K562 (cell line): ENCODE measurements around the gene LRRC71. TPM values are rescaled to one million over a fixed set of nuclear protein-coding genes. Genes with fewer than 3 reads are reported as not detected.

Source experiments
- ATAC-seq: fragments of 200-7000 bp; cut with Tn5 transposase; 3 replicates; pipeline ENCODE4 v1.9.1; 2020; ENCODE audit warnings: moderate library complexity
- BruUV-seq: library from RNA; stranded (reverse); fragments of 400-500 nt; replicated peaks from 2 replicates; lab custom pipeline; 2021; lab: Mats Ljungman, UMichigan
- CTCF ChIA-PET: fragments of 300-600 bp; formaldehyde crosslinking; extraction: SDS; loops from one replicate; lab custom pipeline; 2021; ENCODE audit warnings: low intra/inter-chr PET ratio; lab: Yijun Ruan, JAX
- POLR2A ChIA-PET: fragments of 300-600, 350-650 bp; sonication (Branson Sonifier 250); formaldehyde crosslinking; extraction: SDS; loops from one replicate; lab custom pipeline; 2021; ENCODE audit warnings: antibody characterized with exemption, inconsistent platforms; lab: Yijun Ruan, JAX
- DNase-seq, 4 experiments: peaks; one replicate each; pipeline versions ENCODE4 v3.0.0 to v3.0.0-alpha.2; 2011 to 2018; ENCODE audit warnings: low spot score in 3 of 4, mixed read lengths in 3 of 4; ENCODE audit errors: extremely low read depth in 1 of 4
- FAIRE-seq: peaks from 2 replicates; lab custom pipeline; 2011; peaks lifted over from hg19 to GRCh38; lab: Jason Lieb, UNC
- H2AFZ ChIP-seq: 2 replicates; pipeline ENCODE4 v1.6.0; 2011; ENCODE audit warnings: low read depth, low read length, control low read depth, inconsistent platforms
- H3K27ac ChIP-seq: fragments of 200-600 bp; 3 replicates; pipeline ENCODE4 v1.8.0; 2011; ENCODE audit warnings: low read depth, mild to moderate bottlenecking, control low read depth, inconsistent platforms, low read length, moderate library complexity, mixed read lengths; ENCODE audit errors: extremely low read depth
- H3K27me3 ChIP-seq, 2 experiments: fragments of 300-600 bp in 1 of 2; 2 replicates in 1 of 2; 3 replicates in 1 of 2; pipeline versions ENCODE4 v1.6.0 to v1.8.0; 2011; ENCODE audit warnings: inconsistent platforms in 2 of 2, low read length in 2 of 2, mild to moderate bottlenecking in 1 of 2, mixed read lengths in 1 of 2, moderate library complexity in 1 of 2; ENCODE audit not compliant: control insufficient read depth in 2 of 2, insufficient read depth in 2 of 2
- H3K36me3 ChIP-seq: fragments of 300-600 bp; 3 replicates; pipeline ENCODE4 v1.8.0; 2011; ENCODE audit warnings: mild to moderate bottlenecking, low read length, inconsistent platforms; ENCODE audit not compliant: control insufficient read depth, insufficient read depth
- H3K4me1 ChIP-seq, 2 experiments: fragments of 200-600 bp in 1 of 2; replicated peaks in 1 of 2; 2 replicates in 1 of 2; 3 replicates in 1 of 2; pipeline versions ENCODE4 v1.5.1 to v1.8.0; 2011; ENCODE audit warnings: inconsistent platforms in 2 of 2, low read length in 2 of 2, mild to moderate bottlenecking in 1 of 2, mixed read lengths in 1 of 2, moderate library complexity in 1 of 2; ENCODE audit not compliant: control insufficient read depth in 2 of 2, insufficient read depth in 2 of 2
- H3K4me2 ChIP-seq: 2 replicates; pipeline ENCODE4 v1.6.1; 2011; ENCODE audit warnings: low read length, control low read depth, inconsistent platforms, mixed read lengths; ENCODE audit not compliant: insufficient read depth
- H3K4me3 ChIP-seq: fragments of 200-600 bp; sonication (generic), shearing (Covaris generic); 2 replicates; pipeline ENCODE4 v1.5.1; 2016; ENCODE audit warnings: control low read depth, inconsistent platforms
- H3K79me2 ChIP-seq: fragments of 200-600 bp; 3 replicates; pipeline ENCODE4 v1.8.0; 2011; ENCODE audit warnings: low read length, inconsistent platforms; ENCODE audit not compliant: control insufficient read depth, insufficient read depth
- H3K9ac ChIP-seq, 2 experiments: 2 replicates each; pipeline versions ENCODE4 v1.6.0 to v1.6.1; 2011; ENCODE audit warnings: low read depth in 2 of 2, low read length in 2 of 2, control low read depth in 1 of 2, inconsistent platforms in 1 of 2, mild to moderate bottlenecking in 1 of 2, mixed read lengths in 1 of 2; ENCODE audit not compliant: insufficient read depth in 1 of 2
- H3K9me1 ChIP-seq: one replicate; pipeline ENCODE4 v1.6.0; 2011; ENCODE audit warnings: inconsistent platforms, mild to moderate bottlenecking, low read length, moderate library complexity; ENCODE audit not compliant: control insufficient read depth, insufficient read depth
- H3K9me3 ChIP-seq: replicated peaks from 2 replicates; pipeline ENCODE4 v1.5.1; 2011; ENCODE audit warnings: low read depth, low read length, inconsistent platforms; ENCODE audit not compliant: control insufficient read depth, insufficient read depth
- H4K20me1 ChIP-seq: replicated peaks from 2 replicates; pipeline ENCODE4 v1.6.1; 2011; ENCODE audit warnings: low read length, inconsistent platforms, mixed read lengths; ENCODE audit not compliant: control insufficient read depth, insufficient read depth
- BRCA1 ChIP-seq, 2 experiments: fragments of 450-650 bp in 1 of 2; sonication (generic) in 1 of 2; formaldehyde crosslinking in 1 of 2; IDR thresholded peaks; 2 replicates each; pipeline versions ENCODE4 v1.5.0 to v1.6.1; 2017 to 2020; ENCODE audit warnings: mild to moderate bottlenecking in 1 of 2, missing genetic modification reagents in 1 of 2
- ELF2 ChIP-seq: fragments of 250-450 bp; sonication (Bioruptor Pico); IDR thresholded peaks from 2 replicates; pipeline ENCODE4 v1.5.0; 2021; ENCODE audit warnings: mild to moderate bottlenecking
- EP400 ChIP-seq: fragments of 450-650 bp; IDR thresholded peaks from 2 replicates; pipeline ENCODE4 v1.6.1; 2017; ENCODE audit warnings: antibody characterized with exemption, mild to moderate bottlenecking, moderate library complexity
- KLF1 ChIP-seq: fragments of 450-650 bp; IDR thresholded peaks from 2 replicates; pipeline ENCODE4 v1.6.1; 2016; ENCODE audit warnings: missing genetic modification characterization, missing compliant biosample characterization
- MED1 ChIP-seq: sonication (generic); formaldehyde crosslinking; IDR thresholded peaks from 2 replicates; pipeline ENCODE4 v1.8.1; 2023; ENCODE audit warnings: missing genetic modification reagents, borderline replicate concordance
- NCOA2 ChIP-seq, 2 experiments: fragments of 450-650 bp; IDR thresholded peaks; 2 replicates each; pipeline ENCODE4 v1.6.1; 2018; ENCODE audit warnings: mild to moderate bottlenecking in 2 of 2, moderate library complexity in 1 of 2; ENCODE audit not compliant: partially characterized antibody in 2 of 2
- NR3C1 ChIP-seq: sonication (generic); formaldehyde crosslinking; IDR thresholded peaks from 2 replicates; pipeline ENCODE4 v1.8.1; 2022; ENCODE audit warnings: missing genetic modification reagents
- TAL1 ChIP-seq: fragments of 450-650 bp; IDR thresholded peaks from 2 replicates; pipeline ENCODE4 v1.6.1; 2016; ENCODE audit warnings: mild to moderate bottlenecking
- ZKSCAN1 ChIP-seq: fragments of 150-350 bp; IDR thresholded peaks from 2 replicates; pipeline ENCODE4 v1.6.1; 2016; ENCODE audit warnings: low read depth, low read length
- ZNF232 ChIP-seq: sonication (generic); formaldehyde crosslinking; IDR thresholded peaks from 2 replicates; pipeline ENCODE4 v1.8.0; 2022; ENCODE audit warnings: mild to moderate bottlenecking, missing genetic modification reagents
- ZNF239 ChIP-seq: fragments of 250-450 bp; sonication (Bioruptor Pico); IDR thresholded peaks from 2 replicates; pipeline ENCODE4 v1.4.0; 2020; ENCODE audit warnings: mild to moderate bottlenecking
- ZNF24 ChIP-seq: fragments of 450-650 bp; IDR thresholded peaks from 2 replicates; pipeline ENCODE4 v1.6.1; 2016
- WGBS: fragments of 100-300 bp; shearing (Covaris generic); methylation state at CpG from one replicate; pipeline ENCODE4 v1.1.6; 2016; ENCODE audit warnings: low coverage, mixed read lengths; ENCODE audit not compliant: insufficient coverage; ENCODE audit errors: missing lambda C conversion rate; 5-methylcytosine and 5-hydroxymethylcytosine counted together
- in situ Hi-C: fragments of 300-500 bp; cut with MboI; formaldehyde crosslinking; loops from 4 replicates; pipeline ENCODE4 v1.15.0; 2018; ENCODE audit warnings: inconsistent platforms, mixed read lengths
- intact Hi-C: fragments of 100-400 bp; cut with micrococcal nuclease; formaldehyde crosslinking; loops from 2 replicates; pipeline ENCODE4 v1.14.2; 2022
- polyA plus RNA-seq, 8 experiments: library from polyadenylated mRNA; depleted of rRNA in 4 of 8; stranded (reverse) in 5 of 8; unstranded in 3 of 8; fragments of >200 nt; fragmentation: Nextera tagmentation in 2 of 8; fragmentation: Illumina TruSeq in 1 of 8; extraction: Ambion mirVana in 2 of 8; extraction: Trizol in 1 of 8; gene quantifications; 2 replicates each; pipeline versions ENCODE4 v1.2.1 to v1.2.3, GENCODE V29; 2011 to 2014; ENCODE audit warnings: inconsistent platforms in 1 of 8, missing spikeins in 1 of 8
- total RNA-seq, 7 experiments: library from RNA; depleted of rRNA in 6 of 7; stranded (reverse); fragments of >200 nt in 6 of 7; fragmentation: Illumina TruSeq in 2 of 7; extraction: Trizol in 2 of 7; gene quantifications; 2 replicates each; pipeline versions ENCODE4 v1.2.1 to v1.2.3, GENCODE V29; 2011 to 2021; ENCODE audit warnings: low replicate concordance in 1 of 7
- TF ChIP-seq, protein P1 (sequence below), 2 experiments: fragments of 150-350 bp in 1 of 2; IDR thresholded peaks; 2 replicates each; pipeline ENCODE4 v1.6.1; 2012 to 2016; ENCODE audit warnings: low read depth in 2 of 2, low read length in 2 of 2, mild to moderate bottlenecking in 1 of 2, moderate library complexity in 1 of 2
- TF ChIP-seq, protein P2 (sequence below): fragments of 200-800 bp; sonication (Bioruptor generic); IDR thresholded peaks from 2 replicates; pipeline ENCODE4 v1.6.1; 2017; ENCODE audit warnings: missing genetic modification characterization, missing compliant biosample characterization

LRRC71 gene
- total and polyA plus RNA-seq, 9 of the 15 experiments (the other 6 are each of a cell fraction or from before 2014, with no cell fraction given), result 0.06 to 1.2 (median 0.51) TPM; not detected in 1

DNA sequence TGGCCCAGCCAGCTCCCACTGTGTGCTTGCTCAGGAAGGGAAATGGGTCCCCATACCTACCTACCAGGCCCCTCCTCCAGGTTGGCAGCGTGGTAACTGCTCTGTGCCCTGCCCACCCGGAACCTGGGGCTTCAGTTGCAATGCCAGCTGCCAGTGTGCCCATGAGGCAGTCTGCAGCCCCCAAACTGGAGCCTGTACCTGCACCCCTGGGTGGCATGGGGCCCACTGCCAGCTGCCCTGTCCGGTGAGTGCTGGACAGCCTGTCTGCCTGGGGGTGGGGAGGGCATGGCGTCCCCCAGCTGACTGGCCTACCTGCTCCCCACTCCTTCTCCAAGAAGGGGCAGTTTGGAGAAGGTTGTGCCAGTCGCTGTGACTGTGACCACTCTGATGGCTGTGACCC is 10.8 kb upstream of the LRRC71 start:
- CTCF ChIA-PET, result interaction anchor here (0.6 to 2.2 kb wide), 3 partner anchors 10 to 675 kb away, joined by 3 to 19 read pairs (median 12); partner anchors contain the start of gene LRRC71

More for the DNA sequence above, 10.8 kb upstream of the LRRC71 start:
- no TSS peak for BruUV-seq
- POLR2A ChIA-PET, result no interaction called here
- H3K9ac ChIP-seq, result peak overlapping the region in 1 of 2 experiments; percentile 48; a peak in 1 of 4 replicates
- peaks cover 4% of the 10 kb centered on the region for H3K9me1 ChIP-seq
- H3K27ac ChIP-seq, result no peak overlapping the region
- H3K36me3 ChIP-seq, result no peaks in the 10 kb centered on the region; the same call in 2 of the 3 replicates
- ATAC-seq (no peak), DNase-seq (no peak)
- no peak overlapping the region for H3K4me3 ChIP-seq
- H2AFZ ChIP-seq, result no peak overlapping the region
- TF ChIP-seq TAL1, result no peak
- TF ChIP-seq NCOA2 (IDR thresholded peaks at IDR 0.05; ENCODE audit: partially characterized antibody in 2 of 2), result no peak
- no peak for TF ChIP-seq ZKSCAN1
- TF ChIP-seq, protein P1, sequence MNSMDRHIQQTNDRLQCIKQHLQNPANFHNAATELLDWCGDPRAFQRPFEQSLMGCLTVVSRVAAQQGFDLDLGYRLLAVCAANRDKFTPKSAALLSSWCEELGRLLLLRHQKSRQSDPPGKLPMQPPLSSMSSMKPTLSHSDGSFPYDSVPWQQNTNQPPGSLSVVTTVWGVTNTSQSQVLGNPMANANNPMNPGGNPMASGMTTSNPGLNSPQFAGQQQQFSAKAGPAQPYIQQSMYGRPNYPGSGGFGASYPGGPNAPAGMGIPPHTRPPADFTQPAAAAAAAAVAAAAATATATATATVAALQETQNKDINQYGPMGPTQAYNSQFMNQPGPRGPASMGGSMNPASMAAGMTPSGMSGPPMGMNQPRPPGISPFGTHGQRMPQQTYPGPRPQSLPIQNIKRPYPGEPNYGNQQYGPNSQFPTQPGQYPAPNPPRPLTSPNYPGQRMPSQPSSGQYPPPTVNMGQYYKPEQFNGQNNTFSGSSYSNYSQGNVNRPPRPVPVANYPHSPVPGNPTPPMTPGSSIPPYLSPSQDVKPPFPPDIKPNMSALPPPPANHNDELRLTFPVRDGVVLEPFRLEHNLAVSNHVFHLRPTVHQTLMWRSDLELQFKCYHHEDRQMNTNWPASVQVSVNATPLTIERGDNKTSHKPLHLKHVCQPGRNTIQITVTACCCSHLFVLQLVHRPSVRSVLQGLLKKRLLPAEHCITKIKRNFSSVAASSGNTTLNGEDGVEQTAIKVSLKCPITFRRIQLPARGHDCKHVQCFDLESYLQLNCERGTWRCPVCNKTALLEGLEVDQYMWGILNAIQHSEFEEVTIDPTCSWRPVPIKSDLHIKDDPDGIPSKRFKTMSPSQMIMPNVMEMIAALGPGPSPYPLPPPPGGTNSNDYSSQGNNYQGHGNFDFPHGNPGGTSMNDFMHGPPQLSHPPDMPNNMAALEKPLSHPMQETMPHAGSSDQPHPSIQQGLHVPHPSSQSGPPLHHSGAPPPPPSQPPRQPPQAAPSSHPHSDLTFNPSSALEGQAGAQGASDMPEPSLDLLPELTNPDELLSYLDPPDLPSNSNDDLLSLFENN (IDR thresholded peaks at IDR 0.05; ENCODE audit: low read depth in 2 of 2, low read length in 2 of 2), result no peak
- no peak for TF ChIP-seq BRCA1 (IDR thresholded peaks at IDR 0.05)
- 0 out of 2 replicates have a peak, but pooled peaks have one; percentile 16 for TF ChIP-seq BRCA1 (CRISPR knock-in tag; IDR thresholded peaks at IDR 0.05)
- TF ChIP-seq NR3C1 (CRISPR knock-in tag), result no peak
- no peak for TF ChIP-seq ZNF24
- no peak for TF ChIP-seq KLF1
- TF ChIP-seq MED1 (CRISPR knock-in tag), result 0 out of 2 replicates have a peak, but pooled peaks have one; percentile 51
- TF ChIP-seq, protein P2, sequence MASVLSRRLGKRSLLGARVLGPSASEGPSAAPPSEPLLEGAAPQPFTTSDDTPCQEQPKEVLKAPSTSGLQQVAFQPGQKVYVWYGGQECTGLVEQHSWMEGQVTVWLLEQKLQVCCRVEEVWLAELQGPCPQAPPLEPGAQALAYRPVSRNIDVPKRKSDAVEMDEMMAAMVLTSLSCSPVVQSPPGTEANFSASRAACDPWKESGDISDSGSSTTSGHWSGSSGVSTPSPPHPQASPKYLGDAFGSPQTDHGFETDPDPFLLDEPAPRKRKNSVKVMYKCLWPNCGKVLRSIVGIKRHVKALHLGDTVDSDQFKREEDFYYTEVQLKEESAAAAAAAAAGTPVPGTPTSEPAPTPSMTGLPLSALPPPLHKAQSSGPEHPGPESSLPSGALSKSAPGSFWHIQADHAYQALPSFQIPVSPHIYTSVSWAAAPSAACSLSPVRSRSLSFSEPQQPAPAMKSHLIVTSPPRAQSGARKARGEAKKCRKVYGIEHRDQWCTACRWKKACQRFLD, result no peak
- TF ChIP-seq EP400, result no peak
- no peak for TF ChIP-seq ZNF239 (CRISPR knock-in tag)
- TF ChIP-seq ELF2 (CRISPR knock-in tag), result no peak
- no peak for TF ChIP-seq ZNF232
- TF ChIP-seq, all 486 proteins: peak for 2
- Histone ChIP-seq H3K4me1 (peaks cover 46 to 72% of the 10 kb centered on the region in 2 experiments), H3K4me2 (no peak overlapping the region), H3K27me3 (no peaks in the 10 kb centered on the region), H4K20me1 (no peaks in the 10 kb centered on the region), H3K79me2 (peaks cover 18% of the 10 kb centered on the region), H3K9me3 (no peaks in the 10 kb centered on the region)
- intact Hi-C loops (loop anchor here (1.0 kb wide), 1 partner anchor 11 kb away; the partner anchor contains the start of gene LRRC71), in situ Hi-C loops (no loop called here)
- 35% methylated on average over 5 of the region's 5 CpGs for WGBS
- FAIRE-seq, result no peak
